GM11168 (cell line): ENCODE measurements around the gene AUTS2.

Experiments used
- in situ Hi-C: fragments of 300-500 bp; cut with MboI; formaldehyde crosslinking; loops from one replicate; pipeline ENCODE4 v1.12.0; 2022; ENCODE audit warnings: low sequenced_read_pairs; ENCODE audit not compliant: unreplicated experiment

AUTS2 gene

GRCh38 chr7:69942573-69942972 lies 344.3 kb downstream of the AUTS2 start:
- in situ Hi-C loops: no loop called here

GRCh38 chr7:69946901-69947300 lies 348.6 kb downstream of the AUTS2 start:
- in situ Hi-C loops: no loop called here

- in situ Hi-C loops: no loop called here
Measured at GRCh38 chr7:69947998-69948397, 349.7 kb downstream of the AUTS2 start.

GRCh38 chr7:69949122-69949521 lies 350.8 kb downstream of the AUTS2 start:
- in situ Hi-C loops: no loop called here

- in situ Hi-C loops: no loop called here
Measured at GRCh38 chr7:69951458-69951857, 353.2 kb downstream of the AUTS2 start.

- in situ Hi-C loops: no loop called here
Measured at GRCh38 chr7:69953136-69954067, 355.1 kb downstream of the AUTS2 start.

- in situ Hi-C loops: no loop called here
Measured at GRCh38 chr7:69956541-69956940, 358.3 kb downstream of the AUTS2 start.

- in situ Hi-C loops: no loop called here
Measured at GRCh38 chr7:69957661-69958060, 359.4 kb downstream of the AUTS2 start.

- in situ Hi-C loops: no loop called here
Measured at GRCh38 chr7:69959789-69960499, 361.7 kb downstream of the AUTS2 start.

- in situ Hi-C loops: no loop called here
Measured at GRCh38 chr7:69961436-69961835, 363.2 kb downstream of the AUTS2 start.

GRCh38 chr7:69962186-69963065 lies 364.2 kb downstream of the AUTS2 start:
- in situ Hi-C loops: no loop called here

GRCh38 chr7:69963393-69963792 lies 365.1 kb downstream of the AUTS2 start:
- in situ Hi-C loops: no loop called here

- in situ Hi-C loops: no loop called here
Measured at GRCh38 chr7:69966766-69967591, 368.7 kb downstream of the AUTS2 start.

- in situ Hi-C loops: no loop called here
Measured at GRCh38 chr7:69967689-69968450, 369.6 kb downstream of the AUTS2 start.

GRCh38 chr7:69968969-69969556 lies 370.8 kb downstream of the AUTS2 start:
- in situ Hi-C loops: no loop called here

- in situ Hi-C loops: no loop called here
Measured at GRCh38 chr7:69981646-69982045, 383.4 kb downstream of the AUTS2 start.

- in situ Hi-C loops: no loop called here
Measured at GRCh38 chr7:69982197-69982596, 383.9 kb downstream of the AUTS2 start.

- in situ Hi-C loops: no loop called here
Measured at GRCh38 chr7:69989551-69989950, 391.3 kb downstream of the AUTS2 start.

- in situ Hi-C loops: no loop called here
Measured at GRCh38 chr7:69992938-69993337, 394.7 kb downstream of the AUTS2 start.
